GM12878 (cell line): Measurements from ENCODE around the gene GSPT1. TPM values are rescaled to one million over a fixed set of nuclear protein-coding genes. Genes with fewer than 3 reads are reported as not detected.
"Not testable (repeated sequence)": the region's sequence is repeated elsewhere in the genome, so short reads cannot be mapped to it uniquely, and the experiment has no call there.

Experiments
- ATAC-seq: fragments of 200-7000 bp; cut with Tn5 transposase; 3 replicates; pipeline ENCODE4 v1.9.1; 2020; ENCODE audit warnings: mild to moderate bottlenecking, moderate library complexity
- BruUV-seq: library from RNA; stranded (reverse); fragments of 400-500 nt; replicated peaks from 2 replicates; lab custom pipeline; 2021; lab: Mats Ljungman, UMichigan
- CTCF ChIA-PET: fragments of 300-600 bp; sonication (Branson Sonifier 250); formaldehyde crosslinking; extraction: SDS; loops from one replicate; lab custom pipeline; 2021; ENCODE audit warnings: inconsistent platforms; lab: Yijun Ruan, JAX
- POLR2A ChIA-PET: fragments of 350-600 bp; formaldehyde crosslinking; extraction: SDS; loops from one replicate; lab custom pipeline; 2021; ENCODE audit warnings: inconsistent platforms; lab: Charles Lee
- RAD21 ChIA-PET: fragments of 300-600 bp; sonication (Branson Sonifier 250); formaldehyde crosslinking; loops from one replicate; lab custom pipeline; 2023; ENCODE audit warnings: antibody characterized with exemption; ENCODE audit not compliant: unreplicated experiment; lab: Charles Lee
- SMC1A ChIA-PET: fragments of 300-600 bp; sonication (Branson Sonifier 250); formaldehyde crosslinking; loops from one replicate; lab custom pipeline; 2023; ENCODE audit not compliant: unreplicated experiment, uncharacterized antibody; lab: Charles Lee
- DNase-seq: peaks from one replicate; pipeline ENCODE4 v3.0.0-alpha.2; 2011; ENCODE audit warnings: low read depth, low spot score
- FAIRE-seq: peaks from 3 replicates; lab custom pipeline; 2011; peaks lifted over from hg19 to GRCh38; lab: Jason Lieb, UNC
- H2AFZ ChIP-seq: 2 replicates; pipeline ENCODE4 v1.6.0; 2011; ENCODE audit warnings: low read depth, low read length, control low read depth; ENCODE audit not compliant: control insufficient read depth
- H3K27ac ChIP-seq: 2 replicates; pipeline ENCODE4 v1.5.1; 2011; ENCODE audit warnings: control low read depth; ENCODE audit not compliant: control insufficient read depth, insufficient read depth
- H3K27me3 ChIP-seq, 2 experiments: replicated peaks in 1 of 2; 2 replicates each; pipeline versions ENCODE4 v1.6.0 to v1.6.1; 2011; ENCODE audit warnings: low read length in 1 of 2; ENCODE audit not compliant: control insufficient read depth in 2 of 2, insufficient read depth in 2 of 2
- H3K36me3 ChIP-seq, 2 experiments: 2 replicates each; pipeline ENCODE4 v1.5.1; 2011; ENCODE audit warnings: low read length in 1 of 2; ENCODE audit not compliant: control insufficient read depth in 2 of 2, insufficient read depth in 2 of 2
- H3K4me1 ChIP-seq: 2 replicates; pipeline ENCODE4 v1.6.1; 2011; ENCODE audit warnings: mild to moderate bottlenecking, low read length, moderate library complexity, mixed read lengths; ENCODE audit not compliant: control insufficient read depth, insufficient read depth
- H3K4me2 ChIP-seq: 2 replicates; pipeline ENCODE4 v1.6.0; 2011; ENCODE audit warnings: control low read depth; ENCODE audit not compliant: control insufficient read depth, insufficient read depth
- H3K4me3 ChIP-seq: fragments of 200-600 bp; sonication (generic); 2 replicates; pipeline ENCODE4 v1.5.1; 2016
- H3K79me2 ChIP-seq: 2 replicates; pipeline ENCODE4 v1.6.0; 2011; ENCODE audit warnings: low read length; ENCODE audit not compliant: control insufficient read depth, insufficient read depth
- H3K9ac ChIP-seq: 2 replicates; pipeline ENCODE4 v1.8.0; 2011; ENCODE audit warnings: low read length, control low read depth, mixed read lengths; ENCODE audit not compliant: control insufficient read depth, insufficient read depth
- H3K9me3 ChIP-seq: replicated peaks from 3 replicates; pipeline ENCODE4 v1.5.1; 2011; ENCODE audit warnings: mild to moderate bottlenecking, low read length; ENCODE audit not compliant: control insufficient read depth, insufficient read depth
- H4K20me1 ChIP-seq: 2 replicates; pipeline ENCODE4 v1.6.0; 2011; ENCODE audit not compliant: control insufficient read depth, insufficient read depth
- BCLAF1 ChIP-seq: fragments of 450-650 bp; IDR thresholded peaks from 2 replicates; pipeline ENCODE4 v1.6.1; 2017; ENCODE audit warnings: antibody characterized with exemption, mild to moderate bottlenecking, moderate library complexity
- CEBPB ChIP-seq, 2 experiments: fragments of 150-350 bp in 1 of 2; IDR thresholded peaks; 2 replicates each; pipeline ENCODE4 v1.6.1; 2012 to 2014; ENCODE audit warnings: low read depth in 2 of 2, low read length in 2 of 2, borderline replicate concordance in 1 of 2, inconsistent platforms in 1 of 2
- IRF4 ChIP-seq: IDR thresholded peaks from 2 replicates; pipeline ENCODE4 v1.6.1; 2011; ENCODE audit warnings: low read depth, low read length
- MTA3 ChIP-seq: IDR thresholded peaks from 2 replicates; pipeline ENCODE4 v1.6.1; 2012; ENCODE audit warnings: low read length, inconsistent platforms, borderline replicate concordance
- MXI1 ChIP-seq: fragments of 150-350 bp; IDR thresholded peaks from 2 replicates; pipeline ENCODE4 v1.6.1; 2011; ENCODE audit warnings: low read depth, mild to moderate bottlenecking, inconsistent platforms, low read length, improper control_type of control experiment
- SUPT20H ChIP-seq: IDR thresholded peaks from 2 replicates; pipeline ENCODE4 v1.6.1; 2011; ENCODE audit warnings: low read depth, mild to moderate bottlenecking, low read length, moderate library complexity, borderline replicate concordance; ENCODE audit not compliant: control insufficient read depth
- ZBED1 ChIP-seq: IDR thresholded peaks from 2 replicates; pipeline ENCODE4 v1.6.1; 2016; ENCODE audit warnings: borderline replicate concordance
- ZSCAN29 ChIP-seq: fragments of 450-650 bp; IDR thresholded peaks from 2 replicates; pipeline ENCODE4 v1.6.1; 2017; ENCODE audit warnings: mild to moderate bottlenecking, moderate library complexity
- WGBS: methylation state at CpG from one replicate; pipeline ENCODE4 v1.1.6; 2016; ENCODE audit warnings: low lambda C conversion rate; ENCODE audit not compliant: insufficient replicate concordance, insufficient coverage; ENCODE audit errors: missing lambda C conversion rate; 5-methylcytosine and 5-hydroxymethylcytosine counted together
- in situ Hi-C: fragments of 300-500 bp; cut with MboI; formaldehyde crosslinking; loops from 9 replicates; pipeline ENCODE4 v1.14.3; 2018; ENCODE audit warnings: mixed read lengths
- intact Hi-C: fragments of 100-400 bp; cut with micrococcal nuclease; formaldehyde crosslinking; loops from one replicate; pipeline ENCODE4 v1.14.2; 2022; ENCODE audit not compliant: unreplicated experiment
- polyA plus RNA-seq, 11 experiments: library from polyadenylated mRNA; depleted of rRNA in 4 of 11; unstranded in 6 of 11; stranded (reverse) in 5 of 11; fragments of >200 nt; fragmentation: Nextera tagmentation in 4 of 11; fragmentation: Illumina TruSeq in 1 of 11; extraction: Ambion mirVana in 4 of 11; extraction: Trizol in 1 of 11; gene quantifications; 1 replicate in 1 of 11; 2 replicates in 10 of 11; pipeline versions ENCODE4 v1.2.1 to v1.2.3, GENCODE V29; 2011 to 2016; ENCODE audit warnings: inconsistent platforms in 2 of 11, missing spikeins in 2 of 11, low read depth in 1 of 11
- total RNA-seq, 4 experiments: library from RNA; depleted of rRNA in 3 of 4; stranded (reverse); fragments of >200 nt in 3 of 4; fragmentation: Illumina TruSeq in 1 of 4; extraction: Trizol in 1 of 4; gene quantifications; 2 replicates each; pipeline versions ENCODE4 v1.2.1 to v1.2.3, GENCODE V29; 2013 to 2021

GSPT1 gene
- total and polyA plus RNA-seq, 10 of the 15 experiments (the other 5 are each of a cell fraction or from before 2014, with no cell fraction given): 46.7 to 181 (median 99.6) TPM

GRCh38 chr16:11824362-11824761, 91.4 kb downstream of the GSPT1 start (continued):
- TF ChIP-seq CEBPB (IDR thresholded peaks at IDR 0.05; ENCODE audit: borderline replicate concordance in 1 of 2, low read depth in 2 of 2, low read length in 2 of 2): no peak
- no peak for TF ChIP-seq BCLAF1
- TF ChIP-seq ZBED1: no peak
- TF ChIP-seq MTA3: no peak
- no peak for TF ChIP-seq MXI1
- TF ChIP-seq SUPT20H: no peak
- TF ChIP-seq ZSCAN29: no peak
- no peak for TF ChIP-seq IRF4

- H3K27me3 ChIP-seq, FAIRE-seq, H3K4me3 ChIP-seq, H3K79me2 ChIP-seq, DNase-seq, H3K4me1 ChIP-seq, H3K36me3 ChIP-seq, BruUV-seq, H4K20me1 ChIP-seq, SMC1A ChIA-PET, POLR2A ChIA-PET, H3K27ac ChIP-seq, H2AFZ ChIP-seq, intact Hi-C loops, ATAC-seq, H3K9me3 ChIP-seq, CTCF ChIA-PET, H3K9ac ChIP-seq, H3K4me2 ChIP-seq: not testable (repeated sequence)
- in situ Hi-C loops: loop anchor here (25.0 kb wide), 1 partner anchor 286 kb away; a partner anchor contains a TSS
- RAD21 ChIA-PET: interaction anchor here (1.3 to 1.5 kb wide), 2 partner anchors 125 to 292 kb away, joined by 3 to 4 read pairs; no protein-coding TSS in a partner anchor
- 80% methylated on average over 5 of the region's 5 CpGs for WGBS
These were observed 92.1 kb downstream of the GSPT1 start for GRCh38 chr16:11823645-11824044.
